ENCODE measurements around the gene DAG1. TPM values are rescaled to one million over a fixed set of nuclear protein-coding genes. Genes with fewer than 3 reads are reported as not detected.

Gene DAG1
- polyA plus RNA-seq, 1 of the 3 experiments (the other 2 are of a cell fraction): 54.4 TPM

- no peaks in the 10 kb centered on the region for H3K9me2 ChIP-seq
- ChIA-PET CTCF (interaction anchor here (0.5 to 3.4 kb wide), 6 partner anchors 9 to 481 kb away, joined by 3 to 19 read pairs (median 4); partner anchors contain the start of gene USP4), POLR2A (interaction anchor here (0.5 to 1.2 kb wide), 6 partner anchors 12 to 471 kb away, joined by 3 to 5 read pairs (median 3); partner anchors contain the start of genes RBM6, USP4 and WDR6)
- peak overlapping the region; percentile 78 for H3K4me2 ChIP-seq
- peaks cover 29% of the 10 kb centered on the region for H3F3A ChIP-seq (replicated peaks; ENCODE audit: insufficient read depth)
- no peaks in the 10 kb centered on the region for H3K9me3 ChIP-seq
- DNase-seq: peak; percentile 66
- 2% methylated on average over 18 of the region's 23 CpGs for WGBS (ENCODE audit: low lambda C conversion rate)
- peak overlapping the region; percentile 97 for H3K27ac ChIP-seq (ENCODE audit: low read depth in 2 of 2, low read length in 1 of 2)
- peak overlapping the region; percentile 74 for H3K9ac ChIP-seq
- H4K20me1 ChIP-seq (ENCODE audit: insufficient read depth): peaks cover 6% of the 10 kb centered on the region; the same call in 1 of the 2 replicates
- peaks cover 5 to 20% of the 10 kb centered on the region in 2 experiments; a peak in 2 of 4 replicates for H3K4me1 ChIP-seq (ENCODE audit: control insufficient read depth in 1 of 2, insufficient read depth in 2 of 2, low read depth in 1 of 2, low read length in 1 of 2)
- peaks cover 35% of the 10 kb centered on the region for H3K79me2 ChIP-seq (ENCODE audit: insufficient read depth)
- no peaks in the 10 kb centered on the region for H3K27me3 ChIP-seq (ENCODE audit: insufficient read depth)
- H2AFZ ChIP-seq (ENCODE audit: low read depth): peak overlapping the region; percentile 86; the same call in 1 of the 2 replicates
- no peaks in the 10 kb centered on the region for H3K36me3 ChIP-seq (replicated peaks in 1 of 2; ENCODE audit: control insufficient read depth in 1 of 2, insufficient read depth in 2 of 2, low read length in 1 of 2)
- peak overlapping the region; percentile 66 to 74 for H3K4me3 ChIP-seq (ENCODE audit: low read depth in 2 of 2, low read length in 1 of 2)
- no peak for TF ChIP-seq RXRA (IDR thresholded peaks at IDR 0.05; ENCODE audit: borderline replicate concordance, low read depth)
- TF ChIP-seq MEF2A (IDR thresholded peaks at IDR 0.05; ENCODE audit: borderline replicate concordance, low read depth): peak; percentile 72; the same call in 1 of the 2 replicates
- TF ChIP-seq TEAD4 (IDR thresholded peaks at IDR 0.05; ENCODE audit: borderline replicate concordance, insufficient read depth): peak; percentile 60; the same call in 1 of the 2 replicates
- no peak for TF ChIP-seq IRF3 (IDR thresholded peaks at IDR 0.05; ENCODE audit: low read depth, low read length)
- no peak for TF ChIP-seq CTCF (IDR thresholded peaks at IDR 0.05)
- no peak for TF ChIP-seq ZBTB33 (IDR thresholded peaks at IDR 0.05; ENCODE audit: borderline replicate concordance, low read depth)
- peak; percentile 24 for TF ChIP-seq CHD2 (IDR thresholded peaks at IDR 0.05; ENCODE audit: low read length, partially characterized antibody)
- TF ChIP-seq NRF1 (IDR thresholded peaks at IDR 0.05; ENCODE audit: low read depth, low read length): 0 out of 2 replicates have a peak, but pooled peaks have one; percentile 22
- peak; percentile 23; the same call in 1 of the 2 replicates for TF ChIP-seq TAF1 (IDR thresholded peaks at IDR 0.05; ENCODE audit: borderline replicate concordance, low read depth, low read length)
- no peak; the same call in 1 of the 2 replicates for TF ChIP-seq PBX3 (IDR thresholded peaks at IDR 0.05)
- no peak for TF ChIP-seq GATA2 (CRISPR knock-in tag; IDR thresholded peaks at IDR 0.05)
- TF ChIP-seq FOXM1 (IDR thresholded peaks at IDR 0.05; ENCODE audit: low read depth): no peak
- no peak for TF ChIP-seq RFX5 (IDR thresholded peaks at IDR 0.05; ENCODE audit: low read length)
- TF ChIP-seq SMC3 (IDR thresholded peaks at IDR 0.05; ENCODE audit: low read depth, low read length): no peak
- TF ChIP-seq POLR2AphosphoS5 (IDR thresholded peaks at IDR 0.05; ENCODE audit: low read depth, low read length): no peak; the same call in 1 of the 2 replicates
- no peak for TF ChIP-seq JUND (IDR thresholded peaks at IDR 0.05)
- TF ChIP-seq MXI1 (IDR thresholded peaks at IDR 0.05; ENCODE audit: low read depth, low read length): peak; percentile 67; the same call in 1 of the 2 replicates
- TF ChIP-seq EZH2phosphoT487 (IDR thresholded peaks at IDR 0.05; ENCODE audit: borderline replicate concordance, low read depth): no peak
- TF ChIP-seq ELF1 (IDR thresholded peaks at IDR 0.05): no peak
- TF ChIP-seq EP300 (IDR thresholded peaks at IDR 0.05; ENCODE audit: borderline replicate concordance in 1 of 2, low read depth in 1 of 2, low read length in 1 of 2): no peak
- TF ChIP-seq USF2 (IDR thresholded peaks at IDR 0.05; ENCODE audit: borderline replicate concordance, low read depth, low read length): no peak
- TF ChIP-seq MAX (IDR thresholded peaks at IDR 0.05; ENCODE audit: low read depth): 0 out of 2 replicates have a peak, but pooled peaks have one; percentile 65
- peak; percentile 73 for TF ChIP-seq NFIC (IDR thresholded peaks at IDR 0.05; ENCODE audit: borderline replicate concordance)
- TF ChIP-seq RCOR1 (IDR thresholded peaks at IDR 0.05; ENCODE audit: low read length): peak; percentile 15; the same call in 1 of the 2 replicates
- TF ChIP-seq FOXJ3 (CRISPR knock-in tag; IDR thresholded peaks at IDR 0.05): no peak
Measured at GRCh38 chr3:49469037-49469935, 781 bp upstream of the DAG1 start.

Data from SK-N-SH (cell line).